ENCODE measurements around the gene RNMT. TPM values are rescaled to one million over a fixed set of nuclear protein-coding genes. Genes with fewer than 3 reads are reported as not detected.
"Not testable (repeated sequence)": the region's sequence is repeated elsewhere in the genome, so short reads cannot be mapped to it uniquely, and the experiment has no call there.

The RNMT gene
- total and polyA plus RNA-seq, 11 donors, result 14.8 to 38.0 (median 22.3) TPM

DNA sequence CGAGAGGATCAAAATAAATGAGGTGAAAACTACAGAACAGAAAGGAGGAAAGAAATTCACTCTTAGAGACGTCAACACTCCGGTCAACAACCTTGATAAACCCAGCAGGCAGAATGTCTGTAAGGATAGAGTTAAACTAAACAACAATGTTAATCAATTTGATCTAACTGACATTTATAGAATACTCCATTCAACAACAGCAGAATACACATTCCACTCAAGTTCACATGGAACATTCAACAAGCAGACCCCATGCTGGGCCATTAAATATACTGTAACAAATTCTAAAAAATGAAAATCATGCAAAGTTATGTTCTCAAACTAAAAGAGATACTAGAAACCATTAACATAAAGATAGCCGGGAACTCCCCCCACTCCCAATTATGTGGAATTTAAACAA, 41.9 kb upstream of the RNMT start:
- DNase-seq, result no peak
- Histone ChIP-seq H3K4me1 (peaks cover 0 to 63% (median 20%) of the 10 kb centered on the region in 12 donors), H3K36me3 (peaks cover 0 to 16% (median 0%) of the 10 kb centered on the region in 9 donors), H3K4me3 (no peak overlapping the region), H3K27me3 (no peaks in the 10 kb centered on the region), H3K9me3 (no peaks in the 10 kb centered on the region), H3K27ac (no peak overlapping the region)
- no peak for ATAC-seq
- intact Hi-C loops (cut with DNase I), result no loop called here
- no peak for TF ChIP-seq POLR2A (IDR thresholded peaks at IDR 0.05)
- TF ChIP-seq, protein P1, sequence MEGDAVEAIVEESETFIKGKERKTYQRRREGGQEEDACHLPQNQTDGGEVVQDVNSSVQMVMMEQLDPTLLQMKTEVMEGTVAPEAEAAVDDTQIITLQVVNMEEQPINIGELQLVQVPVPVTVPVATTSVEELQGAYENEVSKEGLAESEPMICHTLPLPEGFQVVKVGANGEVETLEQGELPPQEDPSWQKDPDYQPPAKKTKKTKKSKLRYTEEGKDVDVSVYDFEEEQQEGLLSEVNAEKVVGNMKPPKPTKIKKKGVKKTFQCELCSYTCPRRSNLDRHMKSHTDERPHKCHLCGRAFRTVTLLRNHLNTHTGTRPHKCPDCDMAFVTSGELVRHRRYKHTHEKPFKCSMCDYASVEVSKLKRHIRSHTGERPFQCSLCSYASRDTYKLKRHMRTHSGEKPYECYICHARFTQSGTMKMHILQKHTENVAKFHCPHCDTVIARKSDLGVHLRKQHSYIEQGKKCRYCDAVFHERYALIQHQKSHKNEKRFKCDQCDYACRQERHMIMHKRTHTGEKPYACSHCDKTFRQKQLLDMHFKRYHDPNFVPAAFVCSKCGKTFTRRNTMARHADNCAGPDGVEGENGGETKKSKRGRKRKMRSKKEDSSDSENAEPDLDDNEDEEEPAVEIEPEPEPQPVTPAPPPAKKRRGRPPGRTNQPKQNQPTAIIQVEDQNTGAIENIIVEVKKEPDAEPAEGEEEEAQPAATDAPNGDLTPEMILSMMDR (IDR thresholded peaks at IDR 0.05), result no peak
- 73 to 85% (median 74%) methylated on average over 4 of the region's 4 CpGs for WGBS, 4 donors

DNA sequence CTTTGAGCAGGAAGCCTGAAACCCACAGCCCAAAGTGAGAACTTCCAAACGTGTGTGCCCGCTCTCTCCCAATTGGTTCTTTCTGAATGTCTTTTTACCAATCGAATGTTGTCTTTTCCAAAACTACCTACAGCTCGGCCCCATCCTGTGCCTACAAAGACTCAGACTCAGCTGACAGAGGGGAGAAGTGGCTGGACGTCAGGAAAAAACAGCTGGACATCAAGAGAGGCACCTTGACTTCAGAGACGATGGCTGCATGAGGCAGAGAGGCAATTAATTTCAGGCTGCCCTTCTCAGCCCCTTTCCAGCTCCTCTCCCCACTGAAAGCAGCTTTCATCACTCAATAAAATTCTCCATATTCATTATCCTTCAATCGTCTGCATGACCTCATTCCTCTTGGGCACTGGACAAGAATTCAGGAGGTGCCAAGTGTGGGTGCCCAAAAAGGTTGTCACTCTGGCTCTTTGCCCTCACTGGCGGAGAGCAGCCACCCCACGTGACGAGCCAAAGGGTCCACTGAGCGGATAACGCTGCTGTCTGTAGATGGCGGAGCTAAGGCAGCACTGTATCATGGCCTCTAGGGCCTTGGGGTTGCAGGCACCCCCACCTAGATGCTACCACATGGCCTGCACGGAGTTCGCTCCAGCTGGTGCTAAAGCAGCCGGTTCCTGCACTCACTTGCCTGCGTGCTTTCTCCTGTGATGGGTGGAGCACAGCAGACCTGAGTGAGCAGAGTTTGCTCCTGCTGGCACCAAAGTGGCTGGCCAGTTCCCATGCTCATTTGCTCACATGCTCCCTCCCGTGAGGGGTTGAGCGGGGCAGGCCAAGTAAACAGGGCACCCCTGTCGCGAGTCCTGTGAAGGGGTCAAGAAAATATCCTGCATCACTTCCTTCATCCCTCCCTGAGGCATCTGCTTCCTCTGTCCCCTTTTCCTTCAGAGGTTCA, 38.0 kb upstream of the RNMT start:
- peak overlapping the region in 11 of 12 donors; percentile 39 to 77 (median 70) for H3K27ac ChIP-seq
- H3K36me3 ChIP-seq, result no peaks in the 10 kb centered on the region
- peaks cover 0 to 43% (median 14%) of the 10 kb centered on the region in 12 donors for H3K4me1 ChIP-seq
- H3K27me3 ChIP-seq, result no peaks in the 10 kb centered on the region
- no peak for TF ChIP-seq POLR2A (IDR thresholded peaks at IDR 0.05)
- TF ChIP-seq, protein P1 (IDR thresholded peaks at IDR 0.05), result no peak
- WGBS, 4 donors, result 63 to 69% (median 67%) methylated on average over 18 to 21 of the region's 21 CpGs
- DNase-seq (peak in 4 of 5 donors; percentile 56 to 78 (median 65)), ATAC-seq (peak; percentile 93 to 95 (median 94))
- H3K4me3 ChIP-seq, result no peak overlapping the region
- H3K9me3 ChIP-seq, result peaks cover 0 to 9% (median 0%) of the 10 kb centered on the region in 12 donors
- intact Hi-C loops (cut with DNase I), result no loop called here

DNA sequence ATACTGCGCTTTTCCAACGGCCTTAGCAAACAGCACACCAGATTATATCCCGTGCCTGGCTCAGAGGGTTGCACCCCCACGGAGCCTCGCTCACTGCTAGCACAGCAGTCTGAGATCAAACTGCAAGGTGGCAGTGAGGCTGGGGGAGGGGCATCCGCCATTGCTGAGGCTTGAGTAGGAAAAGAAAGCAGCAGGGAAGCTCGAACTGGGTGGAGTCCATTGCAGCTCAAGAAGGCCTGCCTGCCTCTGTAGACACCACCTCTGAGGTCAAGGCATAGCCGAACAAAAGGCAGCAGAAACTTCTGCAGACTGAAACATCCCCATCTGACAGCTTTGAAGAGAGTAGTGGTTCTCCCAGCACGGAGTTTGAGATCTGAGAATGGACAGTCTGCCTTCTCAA, 36.4 kb upstream of the RNMT start:
- H3K4me3 ChIP-seq; intact Hi-C loops (cut with DNase I); DNase-seq; H3K36me3 ChIP-seq; H3K27ac ChIP-seq; ATAC-seq; H3K27me3 ChIP-seq: not testable (repeated sequence)
- WGBS, 4 donors, result 94 to 98% (median 96%) methylated on average over 9 of the region's 9 CpGs
- Histone ChIP-seq H3K9me3 (peaks cover 0 to 13% (median 0%) of the 10 kb centered on the region in 12 donors), H3K4me1 (peaks cover 0 to 35% (median 14%) of the 10 kb centered on the region in 12 donors)

DNA sequence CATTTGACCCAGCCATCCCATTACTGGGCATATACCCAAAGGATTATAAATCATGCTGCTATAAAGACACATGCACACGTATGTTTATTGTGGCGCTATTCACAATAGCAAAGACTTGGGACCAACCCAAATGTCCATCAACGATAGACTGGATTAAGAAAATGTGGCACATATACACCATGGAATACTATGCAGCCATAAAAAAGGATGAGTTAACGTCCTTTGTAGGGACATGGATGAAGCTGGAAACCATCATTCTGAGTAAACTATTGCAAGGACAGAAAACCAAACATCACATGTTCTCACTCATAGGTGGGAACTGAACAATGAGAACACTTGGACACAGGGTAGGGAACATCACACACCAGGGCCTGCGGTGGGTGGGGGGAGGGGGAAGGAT, 31.1 kb upstream of the RNMT start:
- peaks cover 0 to 23% (median 0%) of the 10 kb centered on the region in 12 donors for H3K9me3 ChIP-seq
- H3K4me1 ChIP-seq; H3K27me3 ChIP-seq; H3K27ac ChIP-seq; H3K36me3 ChIP-seq; ATAC-seq; intact Hi-C loops (cut with DNase I); DNase-seq; H3K4me3 ChIP-seq: not testable (repeated sequence)
- 94 to 98% (median 97%) methylated on average over 5 of the region's 5 CpGs for WGBS, 4 donors

DNA sequence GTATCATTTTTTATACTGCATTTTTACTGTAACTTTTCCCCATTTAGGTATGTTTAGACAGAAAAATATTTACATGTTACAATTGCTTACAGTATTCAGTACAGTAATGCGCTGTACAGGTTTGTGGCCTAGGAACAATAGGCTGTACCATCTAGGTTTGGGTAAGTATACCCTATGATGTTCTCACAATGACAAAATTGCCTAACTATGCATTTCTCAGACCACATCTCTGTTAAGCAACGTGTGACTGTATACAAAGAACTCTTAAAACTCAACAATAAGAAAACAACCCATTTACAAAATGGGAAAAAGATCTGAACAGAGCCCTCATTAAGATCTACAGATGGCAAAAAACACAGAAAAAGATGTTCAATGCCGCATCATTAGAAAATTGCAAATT, 29.5 kb upstream of the RNMT start:
- H3K36me3 ChIP-seq, result peaks cover 0 to 3% (median 0%) of the 10 kb centered on the region in 9 donors
- TF ChIP-seq, protein P1 (IDR thresholded peaks at IDR 0.05), result no peak
- TF ChIP-seq POLR2A (IDR thresholded peaks at IDR 0.05), result no peak
- no peaks in the 10 kb centered on the region for H3K27me3 ChIP-seq
- intact Hi-C loops (cut with DNase I), result no loop called here
- H3K4me3 ChIP-seq, result no peak overlapping the region
- H3K4me1 ChIP-seq, result no peaks in the 10 kb centered on the region
- DNase-seq (no peak), ATAC-seq (no peak)
- WGBS, 4 donors, result 91 to 94% (median 92%) methylated on average over 3 of the region's 3 CpGs
- peaks cover 0 to 28% (median 9%) of the 10 kb centered on the region in 12 donors for H3K9me3 ChIP-seq
- no peak overlapping the region for H3K27ac ChIP-seq

Measured in heart left ventricle (tissue), 16 donors.